H1 (cell line): Measurements from ENCODE around the gene EEPD1. TPM values are rescaled to one million over a fixed set of nuclear protein-coding genes. Genes with fewer than 3 reads are reported as not detected.

Experiments used
- JUND ChIP-seq: IDR thresholded peaks from 2 replicates; pipeline ENCODE4 v1.6.1; 2011; ENCODE audit warnings: mild to moderate bottlenecking, improper control_type of control experiment, low read length
- KDM4A ChIP-seq: IDR thresholded peaks from one replicate; pipeline ENCODE4 v1.7.1; 2012; ENCODE audit warnings: low read depth, mild to moderate bottlenecking, moderate library complexity, low read length, inconsistent platforms; ENCODE audit not compliant: severe bottlenecking
- PHF8 ChIP-seq: fragments of 200-600 bp; sonication (generic); conservative IDR thresholded peaks from 2 replicates; pipeline ENCODE4 v1.7.1; 2012; ENCODE audit warnings: low read depth, mild to moderate bottlenecking, inconsistent platforms, low read length, moderate library complexity
- SIN3A ChIP-seq, 2 experiments: IDR thresholded peaks in 1 of 2; conservative IDR thresholded peaks in 1 of 2; 2 replicates each; pipeline ENCODE4 v1.6.1; 2011 to 2012; ENCODE audit warnings: low read length in 2 of 2, improper control_type of control experiment in 1 of 2, low read depth in 1 of 2, mild to moderate bottlenecking in 1 of 2
- polyA plus RNA-seq, 7 experiments: library from polyadenylated mRNA; depleted of rRNA in 3 of 7; stranded (reverse) in 5 of 7; unstranded in 2 of 7; fragments of >200 nt in 5 of 7; fragments of 200-250 nt in 2 of 7; gene quantifications; 1 replicate in 5 of 7; 2 replicates in 1 of 7; 4 replicates in 1 of 7; pipeline versions ENCODE4 v1.2.1 to v1.2.3, GENCODE V29; 2011 to 2013; ENCODE audit warnings: missing spikeins in 2 of 7, mixed read lengths in 2 of 7
- total RNA-seq: library from RNA; stranded (reverse); fragmentation: NEBNext Ultra II Directional; extraction: Animal tissue kit (Norgen Biotek cat#: 25700); gene quantifications from 2 replicates; pipeline ENCODE4 v1.2.1, GENCODE V29; 2021
- TF ChIP-seq, protein P1 (sequence below): IDR thresholded peaks from 2 replicates; pipeline ENCODE4 v1.6.1; 2011; ENCODE audit warnings: low read depth, mild to moderate bottlenecking, low read length; ENCODE audit not compliant: insufficient read depth

Gene EEPD1
- total and polyA plus RNA-seq, 2 of the 8 experiments (the other 6 are each of a cell fraction or from before 2014, with no cell fraction given): 3.1 to 7.8 TPM

GRCh38 chr7:36149694-36150452 lies 3.2 kb upstream of the EEPD1 start (continued):
- TF ChIP-seq KDM4A: no peak
- TF ChIP-seq PHF8: no peak
- TF ChIP-seq SIN3A (conservative IDR thresholded peaks at IDR 0.05 in 1 of 2, IDR thresholded peaks at IDR 0.05 in 1 of 2; ENCODE audit: low read depth in 1 of 2, low read length in 2 of 2): no peak
- TF ChIP-seq, protein P1, sequence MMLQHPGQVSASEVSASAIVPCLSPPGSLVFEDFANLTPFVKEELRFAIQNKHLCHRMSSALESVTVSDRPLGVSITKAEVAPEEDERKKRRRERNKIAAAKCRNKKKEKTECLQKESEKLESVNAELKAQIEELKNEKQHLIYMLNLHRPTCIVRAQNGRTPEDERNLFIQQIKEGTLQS: no peak
- no peak for TF ChIP-seq JUND
